Activated CD4-positive, alpha-beta T cell treated with anti-CD3 and anti-CD28 coated beads, Interleukin-2, amount 50 U/mL, for 1 hour (primary cell): ENCODE data around the gene TTC21B.
"Not testable (repeated sequence)": the region's sequence is repeated elsewhere in the genome, so short reads cannot be mapped to it uniquely, and the experiment has no call there.

Source experiments
- DNase-seq: peaks from one replicate; pipeline ENCODE4 v3.0.0-alpha.2; 2020

The TTC21B gene

DNA sequence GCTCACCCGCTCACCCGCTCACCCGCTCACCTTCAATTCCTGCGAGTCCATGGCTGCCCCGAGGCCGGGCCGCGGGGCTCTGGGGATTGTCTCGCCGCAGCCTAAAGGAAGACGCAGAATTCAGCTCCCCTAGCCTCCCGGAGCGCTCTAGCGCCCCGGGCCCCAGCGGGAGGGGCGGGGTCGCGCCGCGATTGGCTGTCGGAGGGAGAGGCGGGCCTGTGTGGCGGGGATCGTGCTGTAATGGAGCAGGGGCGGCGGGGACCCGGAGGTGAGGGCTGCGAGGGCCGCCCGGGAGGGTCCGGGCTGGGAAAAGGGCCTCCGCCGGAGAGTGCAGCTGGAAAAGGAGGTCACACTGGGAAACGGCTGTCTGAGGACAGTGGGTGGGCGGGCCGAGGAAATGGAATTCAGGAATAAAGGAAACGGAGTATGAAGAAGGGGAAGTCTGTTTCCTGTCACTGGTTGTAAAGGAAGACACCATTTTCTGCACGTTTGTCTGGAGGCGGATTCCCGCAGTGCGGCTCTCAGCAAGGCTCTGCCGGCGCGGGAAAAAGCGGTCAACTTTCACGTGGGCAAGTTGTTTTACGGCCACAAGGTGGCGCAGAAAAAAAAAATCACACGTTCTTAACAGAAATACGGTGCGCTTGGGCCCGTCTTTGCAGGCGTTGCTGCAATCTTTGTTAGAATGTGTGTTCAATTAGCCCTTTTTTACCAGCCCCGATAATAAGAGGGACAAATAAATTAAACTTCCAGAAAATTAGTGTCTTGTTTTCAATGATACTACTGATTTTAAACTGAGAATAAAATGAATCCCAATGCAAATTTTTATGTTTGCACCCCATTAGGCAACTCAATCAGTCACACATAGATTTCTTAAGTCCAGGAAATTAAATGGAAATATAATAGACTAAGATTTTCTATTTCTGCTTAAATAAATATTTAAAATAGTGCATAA, at the start of gene TTC21B:
Gene TTC21B, minus strand, starts transcription at position 122 of the 952 bp plus-strand sequence. Its CDS starts 71 bp downstream, at position 51.
- DNase-seq = peak; percentile 94

DNA sequence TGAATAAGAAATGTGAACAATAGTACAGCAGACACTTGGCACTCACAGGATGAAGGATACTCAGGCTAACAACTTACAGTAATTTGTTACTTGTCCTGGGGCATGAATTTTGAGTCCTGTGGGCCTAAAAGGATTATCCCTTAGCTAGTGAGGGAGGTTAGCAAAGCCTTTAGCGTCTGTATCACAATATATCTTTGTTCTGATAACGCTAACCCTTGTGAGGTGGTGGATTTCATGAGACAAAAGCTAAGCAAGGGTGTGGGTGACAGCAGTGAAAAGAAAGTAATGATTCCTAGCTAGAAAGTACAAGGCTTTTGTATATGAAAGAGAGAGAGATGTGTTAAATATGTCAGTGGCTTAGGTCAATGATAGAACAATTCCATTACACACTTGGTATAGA, 46.8 kb upstream of the TTC21B start:
- DNase-seq = no peak

DNA sequence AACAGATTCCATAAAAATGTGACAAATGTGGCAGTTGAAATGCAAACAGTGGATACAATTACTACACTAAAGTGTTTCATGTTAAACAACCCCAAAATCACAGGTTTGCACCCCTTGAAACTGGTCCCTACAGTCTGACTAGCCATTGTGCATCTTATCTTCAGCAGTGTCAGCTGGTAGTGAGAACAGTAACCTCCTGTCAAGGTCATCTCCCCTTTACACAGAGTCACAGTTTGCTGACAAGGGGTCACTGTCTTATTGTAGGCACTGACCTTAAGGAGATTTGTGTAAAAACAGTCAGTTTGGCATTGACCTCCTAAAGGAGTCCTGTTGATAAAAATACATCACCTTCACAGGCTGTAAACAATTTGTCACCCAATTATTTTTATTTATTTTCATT, 37.3 kb upstream of the TTC21B start:
- no peak for DNase-seq

DNA sequence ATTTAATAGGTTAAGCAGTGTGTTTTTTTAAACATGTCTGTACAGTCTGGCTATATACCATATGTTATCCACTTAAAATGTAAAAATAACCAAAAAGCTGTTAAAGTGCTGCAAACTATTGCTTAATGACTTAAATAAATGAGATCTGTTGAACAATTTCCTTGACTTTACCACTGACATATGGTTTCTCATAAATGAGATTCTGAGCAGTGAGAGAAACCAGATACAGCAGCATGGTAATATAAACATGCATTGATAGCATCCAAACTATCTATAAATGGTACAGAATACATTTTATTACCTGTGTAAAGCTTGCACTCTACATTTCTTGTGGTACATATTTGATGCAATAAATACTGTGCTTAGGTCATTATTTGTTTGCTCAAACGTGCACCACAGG, 36.3 kb upstream of the TTC21B start:
- no peak for DNase-seq

DNA sequence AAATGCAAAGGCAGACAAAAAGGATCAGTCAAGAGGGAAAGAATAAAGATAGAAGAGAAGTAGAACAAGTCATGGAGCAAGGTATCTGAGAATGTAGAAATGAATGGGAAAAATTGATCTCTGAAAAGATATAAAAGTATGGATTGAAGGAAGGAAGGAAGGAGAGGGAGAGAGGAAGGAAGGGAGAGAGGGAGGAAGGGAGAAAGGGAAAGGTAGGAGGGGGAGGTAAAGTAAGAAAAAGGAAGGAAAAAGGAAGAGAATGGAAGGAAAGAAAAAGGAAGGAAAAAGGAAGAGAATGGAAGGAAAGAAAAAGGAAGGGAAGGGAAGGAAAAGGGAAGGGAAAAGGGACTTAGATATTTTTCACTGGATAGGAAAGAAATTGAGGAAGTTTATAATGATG, 31.5 kb upstream of the TTC21B start:
- DNase-seq = no peak

DNA sequence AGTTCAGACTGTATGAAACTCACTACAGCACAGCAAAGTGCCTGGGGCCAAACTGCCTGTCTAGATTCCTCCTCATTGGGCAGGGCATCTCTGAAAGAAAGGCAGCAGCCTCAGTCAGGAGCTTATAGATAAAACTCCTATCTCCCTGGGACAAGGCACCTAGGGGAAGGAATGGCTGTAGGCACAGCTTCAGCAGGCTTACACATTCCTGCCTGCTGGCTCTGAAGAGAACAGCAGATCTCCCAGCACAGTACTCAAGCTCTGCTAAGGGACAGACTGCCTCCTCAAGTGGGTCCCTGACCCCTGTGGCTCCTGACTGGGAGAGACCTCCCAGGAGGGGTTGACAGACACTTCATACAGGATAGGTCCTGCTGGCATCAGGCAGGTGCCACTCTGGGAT, 18.6 kb upstream of the TTC21B start:
- DNase-seq = not testable (repeated sequence)

DNA sequence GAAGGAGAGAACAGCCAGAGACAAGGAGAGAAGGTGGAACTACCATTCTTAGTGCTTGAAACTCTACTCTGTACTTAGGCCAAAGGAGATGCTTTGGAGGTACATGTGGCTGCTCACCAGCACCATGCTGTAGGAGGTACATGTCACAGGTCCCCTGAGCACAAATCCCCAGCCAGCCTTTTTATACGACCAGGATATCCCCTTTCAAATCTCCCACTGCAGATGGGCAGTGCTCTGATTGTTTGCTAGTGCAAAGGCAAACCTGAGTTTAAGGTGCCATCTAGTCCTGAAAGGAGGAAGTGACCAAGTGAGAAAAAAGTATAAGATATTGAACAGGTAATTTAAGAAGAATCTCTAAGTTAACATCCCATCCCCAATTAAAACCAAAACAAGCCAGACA, 17.1 kb upstream of the TTC21B start:
- no peak for DNase-seq

DNA sequence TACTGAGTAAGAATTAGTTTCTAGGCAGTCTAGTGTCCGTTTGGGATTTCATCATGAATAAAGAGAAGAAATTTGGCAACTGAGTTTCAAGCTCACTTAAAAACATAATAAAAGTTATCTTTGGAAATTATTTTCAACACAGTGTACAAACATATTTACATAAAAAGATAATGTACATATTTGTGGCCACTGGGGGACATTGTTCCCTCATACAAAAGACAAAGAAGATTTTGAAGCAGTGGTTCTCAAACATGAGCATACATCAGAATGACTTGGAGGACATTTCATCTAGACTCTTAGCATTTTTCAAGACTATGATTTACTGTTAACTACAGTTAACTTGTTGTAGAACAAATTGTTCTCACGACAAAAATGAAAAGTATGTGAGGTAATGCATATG, 15.7 kb upstream of the TTC21B start:
- no peak for DNase-seq

DNA sequence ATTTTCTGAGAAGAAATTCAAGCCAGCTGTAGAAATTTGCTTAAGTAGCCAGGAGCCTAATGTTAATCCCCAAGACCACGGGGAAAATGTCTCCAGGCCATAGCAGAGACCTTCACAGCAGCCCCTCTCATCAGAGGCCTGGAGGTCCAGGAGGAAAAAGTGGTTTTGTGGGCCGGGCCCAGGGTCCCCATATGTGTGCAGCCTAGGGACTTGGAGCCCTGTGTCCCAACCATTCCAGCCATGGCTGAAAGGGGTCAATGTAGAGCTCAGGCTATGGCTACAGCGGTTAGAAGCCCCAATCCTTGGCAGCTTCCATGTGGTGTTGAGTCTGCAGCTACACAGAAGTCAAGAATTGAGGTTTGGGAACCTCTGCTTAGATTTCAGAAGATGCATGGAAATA, 14.2 kb upstream of the TTC21B start:
- DNase-seq = no peak

DNA sequence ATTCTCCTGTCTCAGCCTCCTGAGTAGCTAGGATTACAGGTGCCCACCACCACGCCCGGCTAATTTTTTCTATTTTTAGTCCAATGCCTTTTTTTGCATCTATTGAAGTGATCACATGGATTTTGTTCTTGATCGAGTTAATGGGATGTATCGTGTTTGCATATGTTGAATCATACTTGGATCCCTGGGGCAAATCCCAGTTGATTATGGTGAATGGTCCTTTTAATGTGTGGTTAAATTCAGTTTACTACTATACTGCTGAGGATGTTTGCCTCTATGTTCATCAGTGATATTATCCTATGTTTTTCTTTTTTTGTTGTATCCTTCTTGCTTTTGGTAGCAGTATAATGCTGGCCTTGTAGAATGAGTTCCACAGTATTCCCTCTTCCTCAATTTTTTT, 8.2 kb upstream of the TTC21B start:
- no peak for DNase-seq

DNA sequence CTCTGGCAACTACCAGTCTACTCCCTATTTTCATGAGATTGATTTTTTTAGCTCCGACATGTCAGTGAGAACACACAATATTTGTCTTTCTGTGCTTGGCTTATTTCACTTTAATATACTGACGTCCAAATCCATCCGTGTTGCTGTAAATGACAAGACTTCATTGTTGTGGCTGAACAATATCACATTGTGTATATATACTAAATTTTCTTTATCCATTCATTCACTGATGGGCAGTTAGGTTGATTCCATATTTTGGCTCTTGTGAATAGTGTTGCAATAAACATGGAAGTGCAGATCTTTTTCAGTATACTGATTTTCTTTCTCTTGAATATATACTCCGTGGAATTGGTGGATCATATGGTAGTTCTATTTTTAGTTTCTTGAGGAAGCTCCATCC, 5.8 kb upstream of the TTC21B start:
- no peak for DNase-seq

DNA sequence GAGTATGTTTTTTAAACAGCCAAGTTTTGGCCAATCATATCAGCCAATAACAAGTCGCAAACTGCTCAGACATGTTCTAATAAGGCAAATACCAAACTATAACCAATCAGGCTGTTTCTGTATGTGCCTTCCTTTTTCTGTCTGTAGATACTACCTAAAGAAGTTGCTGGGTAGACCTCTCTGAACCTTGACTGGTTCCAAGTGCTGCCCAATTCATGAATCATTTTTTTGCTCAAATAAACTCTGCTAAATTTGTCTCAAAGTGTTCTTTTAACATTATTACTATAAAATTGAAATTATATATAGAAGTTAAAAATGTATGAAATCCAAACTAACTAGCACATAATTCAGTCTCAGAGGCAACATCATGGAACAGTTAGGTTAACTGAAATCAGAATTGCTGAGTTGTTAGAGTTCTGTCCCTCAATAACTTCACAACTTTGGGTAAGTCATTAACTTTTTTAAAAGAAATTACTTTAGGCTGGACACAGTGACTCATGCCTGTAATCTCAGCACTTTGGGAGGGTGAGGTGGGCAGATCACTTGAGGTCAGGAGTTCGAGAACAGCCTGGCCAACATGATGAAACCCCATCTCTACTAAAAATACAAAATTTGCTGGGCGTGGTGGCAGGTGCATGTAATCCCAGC, 4.9 kb upstream of the TTC21B start:
- no peak for DNase-seq

DNA sequence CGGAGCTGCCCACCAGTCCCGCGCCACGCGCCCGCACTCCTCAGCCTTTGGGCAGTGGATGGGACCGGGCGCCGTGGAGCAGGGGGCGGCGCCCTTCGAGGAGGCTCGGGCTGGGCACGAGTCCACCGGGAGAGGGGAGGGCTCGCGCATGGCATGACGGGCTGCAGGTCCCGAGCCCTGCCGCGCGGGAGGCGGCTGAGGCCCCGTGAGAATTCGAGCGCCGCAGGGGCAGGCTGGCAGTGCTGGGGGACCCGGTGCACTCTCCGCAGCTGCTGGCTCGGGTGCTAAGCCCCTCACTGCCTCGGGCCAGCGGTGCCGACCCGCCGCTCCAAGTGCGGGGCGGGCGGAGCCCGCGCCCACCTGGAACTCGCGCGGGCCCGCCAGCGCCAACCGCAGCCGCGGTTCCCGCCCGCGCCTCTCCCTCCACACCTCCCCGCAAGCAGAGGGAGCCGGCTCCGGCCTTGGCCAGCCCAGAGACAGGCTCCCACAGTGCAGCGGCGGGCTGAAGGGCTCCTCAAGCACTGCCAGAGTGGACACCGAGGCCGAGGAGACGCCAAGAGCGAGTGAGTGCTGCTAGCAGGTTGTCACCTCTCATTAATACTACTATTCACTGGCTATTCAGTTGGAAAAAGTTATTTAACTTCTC, 3.6 kb upstream of the TTC21B start:
- no peak for DNase-seq

DNA sequence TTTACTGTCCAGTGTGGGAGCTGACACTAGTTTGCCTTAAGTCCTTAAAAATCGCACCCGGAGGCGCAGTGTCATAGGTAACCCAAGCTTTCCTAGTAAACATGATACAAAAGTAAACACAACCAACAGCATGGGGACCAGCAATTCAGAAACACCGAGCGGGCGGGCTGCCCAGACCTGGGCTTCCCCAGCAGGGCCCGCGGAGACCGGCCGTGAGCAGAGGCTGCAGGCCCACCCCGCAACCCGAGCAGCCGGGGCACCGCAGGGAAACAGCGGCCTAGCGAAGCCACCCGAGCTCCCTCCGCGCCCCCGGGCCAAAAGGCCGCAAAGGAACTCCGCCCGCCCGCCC, 296 bp downstream of the TTC21B start:
- DNase-seq = no peak

DNA sequence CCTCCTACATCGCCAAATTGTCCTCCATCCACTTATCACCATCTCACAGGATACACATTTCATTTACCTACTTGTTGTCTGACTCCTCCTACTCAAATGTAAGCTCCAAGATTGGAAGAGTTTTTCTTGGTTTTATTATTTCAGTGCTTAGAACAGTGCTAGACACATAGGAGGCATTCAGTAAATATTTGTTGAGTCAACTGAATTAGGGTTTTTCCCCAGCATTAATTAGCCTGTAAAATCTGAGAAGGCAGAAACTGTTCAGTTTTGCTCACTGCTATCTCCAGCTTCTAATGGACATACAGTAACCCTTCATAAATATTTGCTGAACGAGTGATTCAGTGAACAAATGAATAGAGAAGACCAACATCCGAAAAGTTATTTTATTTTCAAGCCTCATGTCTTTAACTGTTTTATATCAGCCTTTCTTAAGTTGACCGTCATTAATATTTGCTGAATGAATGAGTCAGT, 800 bp downstream of the TTC21B start:
- no peak for DNase-seq

DNA sequence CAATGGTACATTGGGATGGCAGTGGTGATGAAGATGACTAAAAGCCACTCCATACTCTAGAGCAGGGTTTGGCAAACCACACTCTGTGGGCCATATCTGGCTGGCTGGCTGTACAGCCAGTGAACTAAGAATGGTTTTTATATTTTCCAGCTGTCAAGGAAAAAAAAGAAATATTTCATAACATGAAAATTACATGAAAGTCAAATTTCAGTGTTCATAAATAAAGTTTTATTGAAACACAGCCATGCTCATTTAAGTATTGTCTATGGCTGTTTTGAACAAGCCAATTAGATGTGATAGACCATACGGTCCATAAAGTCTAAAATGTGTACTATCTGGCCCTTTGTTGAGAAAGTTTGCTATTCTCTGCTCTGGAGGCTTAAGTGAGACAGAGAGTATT, 1.5 kb downstream of the TTC21B start:
- no peak for DNase-seq

DNA sequence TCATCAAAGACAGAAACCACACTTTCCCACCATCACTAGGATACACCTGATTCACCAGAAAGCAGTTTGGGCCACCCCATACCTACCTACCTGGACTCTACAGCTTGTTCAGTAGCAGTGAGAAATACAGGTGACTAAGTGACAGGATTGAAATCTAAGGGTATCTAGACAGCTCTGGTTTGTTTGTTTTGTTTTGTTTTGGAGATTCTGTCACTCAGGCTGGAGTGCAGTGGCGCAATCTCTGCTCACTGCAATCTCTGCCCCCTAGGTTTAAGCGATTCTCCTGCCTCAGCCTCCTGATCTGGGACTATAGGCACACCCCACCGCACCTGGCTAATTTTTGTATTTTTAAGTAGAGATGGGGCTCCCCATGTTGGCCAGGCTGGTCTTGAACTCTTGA, 3.1 kb downstream of the TTC21B start:
- DNase-seq = no peak

DNA sequence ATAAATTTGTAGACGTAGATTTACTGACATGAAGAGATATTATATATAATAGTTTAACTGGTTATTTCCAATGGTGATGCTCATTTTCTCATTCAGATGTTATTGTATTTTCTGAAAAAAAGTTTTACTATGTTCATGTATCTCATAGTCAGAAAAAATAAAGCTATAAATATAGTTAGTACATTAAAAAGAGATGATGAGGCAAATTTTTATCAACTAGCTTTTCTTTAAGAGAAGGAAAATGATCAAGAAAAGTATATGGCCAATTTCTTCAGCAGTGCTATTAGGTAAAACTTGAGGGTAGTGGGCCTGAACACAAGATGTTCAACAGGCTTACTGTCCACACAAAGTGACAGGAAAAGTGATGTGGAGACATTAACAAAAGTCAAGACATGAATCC, 11.7 kb downstream of the TTC21B start:
- DNase-seq = no peak

DNA sequence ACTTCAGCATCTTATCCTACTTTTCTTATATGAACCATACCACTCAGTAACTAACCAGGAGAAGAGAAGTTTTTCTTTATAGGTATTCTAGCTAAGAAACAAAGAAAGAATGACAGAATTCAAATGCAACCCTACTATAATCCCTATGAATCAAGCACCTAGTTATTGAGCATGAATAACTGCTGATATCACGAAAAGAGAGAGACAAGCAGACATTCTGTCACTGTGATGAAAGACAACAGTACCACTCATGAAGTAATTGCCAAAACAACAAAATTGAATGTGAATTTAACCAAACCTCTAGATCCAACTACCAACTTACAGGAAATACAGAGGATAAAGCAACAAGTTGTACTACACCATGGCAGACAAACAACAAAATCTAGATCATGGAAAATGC, 15.3 kb downstream of the TTC21B start:
- no peak for DNase-seq

DNA sequence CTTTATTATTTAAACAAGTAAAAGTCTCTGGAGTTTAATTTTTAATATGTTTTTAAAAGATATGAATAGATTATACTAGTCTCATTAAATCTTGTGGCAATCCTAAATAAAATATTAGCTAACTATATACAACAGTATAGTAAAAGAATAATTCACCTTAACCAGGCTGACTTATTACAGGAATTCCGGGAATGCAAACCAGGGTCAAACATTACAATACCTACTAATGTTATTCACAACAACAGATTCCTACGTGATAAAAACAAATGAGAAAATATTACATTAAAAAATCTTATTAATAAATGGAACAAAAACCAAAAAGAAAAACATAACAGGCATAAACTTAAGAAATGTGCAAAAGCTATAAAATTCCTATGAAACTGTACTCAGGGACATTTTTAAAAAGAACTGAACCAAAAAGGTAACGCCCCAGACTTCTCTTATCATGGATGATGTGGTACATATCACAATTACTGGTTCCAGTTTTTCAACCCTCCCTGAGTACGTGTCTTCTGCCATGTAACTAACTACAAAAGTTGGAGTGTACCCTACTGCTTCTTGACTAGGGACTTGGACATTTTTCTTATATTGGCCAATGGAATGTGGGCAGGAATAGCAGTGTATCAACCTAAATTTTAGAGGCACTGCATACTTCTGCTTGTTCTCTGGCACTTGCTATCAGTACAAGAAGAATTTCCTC, 20.2 kb downstream of the TTC21B start:
- DNase-seq = no peak

DNA sequence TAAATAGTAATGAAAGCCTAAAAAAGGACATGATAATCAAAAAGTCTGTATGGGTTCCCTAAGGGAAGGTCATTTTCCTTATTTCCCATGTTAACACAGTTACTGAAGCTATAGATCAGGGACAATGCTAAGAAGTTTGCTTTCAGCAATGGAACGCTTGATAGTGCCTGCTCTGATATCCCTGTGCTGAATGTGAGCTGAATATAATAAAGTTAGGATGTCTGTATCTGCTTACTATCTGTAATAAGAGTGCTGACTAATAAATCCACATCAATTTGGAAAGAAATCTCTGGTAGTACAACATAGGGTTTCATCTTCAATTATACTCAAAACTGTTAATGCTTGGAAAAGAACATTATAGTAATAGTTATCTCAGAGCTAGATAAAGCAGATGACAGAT, 25.8 kb downstream of the TTC21B start:
- DNase-seq = no peak

DNA sequence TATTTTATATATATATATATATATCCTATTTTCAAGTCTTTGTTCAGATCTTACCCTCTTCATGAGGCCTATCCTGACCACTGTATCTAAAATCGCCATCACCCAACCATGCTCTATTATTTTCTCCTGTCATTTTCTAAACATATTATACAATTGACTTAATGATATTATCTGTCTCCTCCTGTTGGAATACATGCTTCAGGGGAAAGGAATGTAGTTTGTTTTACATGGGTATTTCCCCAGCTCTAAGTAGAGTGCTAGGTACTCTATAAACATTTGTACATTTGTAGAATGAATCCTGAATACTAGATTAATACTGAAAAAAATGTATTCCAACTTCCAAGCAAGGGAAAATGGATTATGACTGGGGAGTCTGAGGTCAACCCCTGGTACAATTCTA, 26.2 kb downstream of the TTC21B start:
- DNase-seq = no peak

DNA sequence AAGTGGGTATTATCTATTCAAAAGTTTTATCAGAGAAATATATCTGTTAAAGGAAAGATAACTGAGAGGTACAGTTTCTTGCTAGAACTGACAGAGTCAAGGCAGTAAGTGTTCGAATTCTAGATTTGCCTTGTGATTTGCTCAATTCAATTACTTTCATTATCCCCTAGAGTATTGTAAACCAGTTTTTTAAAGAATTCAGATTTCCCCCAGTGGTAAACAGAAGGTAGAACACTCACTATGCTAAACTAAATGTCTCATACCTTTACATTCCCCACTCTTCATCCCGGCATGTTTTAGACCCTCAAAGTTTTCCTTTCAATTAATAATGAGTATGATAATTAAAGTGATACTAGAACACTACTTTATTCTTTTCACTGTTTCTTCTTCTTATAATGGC, 28.6 kb downstream of the TTC21B start:
- DNase-seq = no peak
